ENCODE results near the gene GNB5. TPM values are rescaled to one million over a fixed set of nuclear protein-coding genes. Genes with fewer than 3 reads are reported as not detected.

The GNB5 gene
- total and polyA plus RNA-seq, 2 of the 13 experiments (the other 11 are each of a cell fraction or from before 2014, with no cell fraction given), result 13.7 to 14.4 TPM

DNA sequence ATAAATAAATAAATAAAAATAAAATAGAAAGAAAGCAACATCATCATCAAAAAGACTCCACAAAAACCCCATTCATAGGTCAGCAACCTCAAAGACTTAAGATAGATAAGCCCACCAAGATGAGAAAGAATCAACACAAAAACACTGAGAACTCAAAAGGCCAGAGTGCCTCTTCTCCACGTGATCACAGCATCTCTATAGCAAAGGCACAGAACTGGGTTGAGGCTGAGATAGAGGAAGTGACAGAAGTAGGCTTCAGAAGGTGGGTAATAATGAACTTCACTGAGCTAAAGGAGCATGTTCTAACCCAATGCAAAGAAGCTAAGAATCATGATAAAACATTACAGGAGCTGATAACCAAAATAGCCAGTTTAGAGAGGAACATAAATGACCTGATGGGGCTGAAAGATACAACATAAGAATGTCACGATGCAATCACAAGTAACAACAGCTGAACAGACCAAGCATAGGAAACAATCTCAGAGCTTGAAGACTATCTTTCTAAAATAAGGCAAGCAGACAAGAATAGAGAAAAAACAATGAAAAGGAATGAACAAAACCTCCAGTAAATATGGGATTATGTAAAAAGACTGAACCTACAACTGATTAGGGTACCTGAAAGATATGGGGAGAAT lies 26.4 kb downstream of the GNB5 start:
- Histone ChIP-seq H4K20me1 (ENCODE audit: insufficient read depth, low read length) (no peaks in the 10 kb centered on the region), H3K79me2 (ENCODE audit: insufficient read depth, low read length) (no peaks in the 10 kb centered on the region), H3K4me1 (ENCODE audit: insufficient read depth, low read length) (no peaks in the 10 kb centered on the region), H3K9me3 (ENCODE audit: low read length) (no peaks in the 10 kb centered on the region), H2AFZ (ENCODE audit: low read length) (no peak overlapping the region), H3K4me2 (ENCODE audit: low read depth, low read length) (no peak overlapping the region), H3K9ac (ENCODE audit: insufficient read depth, low read depth, low read length) (no peak overlapping the region), H3K27me3 (ENCODE audit: control insufficient read depth in 1 of 2, insufficient read depth in 2 of 2, low read length in 2 of 2) (no peaks in the 10 kb centered on the region), H3K4me3 (replicated peaks in 1 of 3; ENCODE audit: insufficient read depth in 1 of 3, low read depth in 2 of 3, low read length in 3 of 3) (no peak overlapping the region), H3K27ac (ENCODE audit: extremely low read length, insufficient read depth, low read length) (no peak overlapping the region), H3K36me3 (replicated peaks in 1 of 2; ENCODE audit: control insufficient read depth in 1 of 2, insufficient read depth in 2 of 2, low read length in 2 of 2) (peaks cover 0 to 13% of the 10 kb centered on the region in 2 experiments; a peak in 2 of 5 replicates)
- 90% methylated on average over 2 of the region's 2 CpGs for WGBS (ENCODE audit: low lambda C conversion rate)
- no peak for ATAC-seq
- BruUV-seq (replicated peaks), result no TSS peak
- TF ChIP-seq FOXJ3 (CRISPR knock-in tag; IDR thresholded peaks at IDR 0.05; ENCODE audit: borderline replicate concordance) (no peak), ARNTL (CRISPR knock-in tag; IDR thresholded peaks at IDR 0.05) (no peak), ZNF75D (CRISPR knock-in tag; IDR thresholded peaks at IDR 0.05; ENCODE audit: borderline replicate concordance) (no peak)
- TF ChIP-seq, protein P1, sequence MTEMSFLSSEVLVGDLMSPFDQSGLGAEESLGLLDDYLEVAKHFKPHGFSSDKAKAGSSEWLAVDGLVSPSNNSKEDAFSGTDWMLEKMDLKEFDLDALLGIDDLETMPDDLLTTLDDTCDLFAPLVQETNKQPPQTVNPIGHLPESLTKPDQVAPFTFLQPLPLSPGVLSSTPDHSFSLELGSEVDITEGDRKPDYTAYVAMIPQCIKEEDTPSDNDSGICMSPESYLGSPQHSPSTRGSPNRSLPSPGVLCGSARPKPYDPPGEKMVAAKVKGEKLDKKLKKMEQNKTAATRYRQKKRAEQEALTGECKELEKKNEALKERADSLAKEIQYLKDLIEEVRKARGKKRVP (CRISPR knock-in tag; IDR thresholded peaks at IDR 0.05), result peak in 1 of 2 experiments; percentile 86; a peak in 2 of 4 replicates
- no peak for FAIRE-seq
- DNase-seq (ENCODE audit: low spot score), result no peak
- ChIA-PET POLR2A (no interaction called here), CTCF (ENCODE audit: low intra/inter-chr PET ratio, low total read pairs) (no interaction called here)
- intact Hi-C loops (cut with micrococcal nuclease; ENCODE audit: unreplicated experiment) (no loop called here), in situ Hi-C loops (cut with HindIII; ENCODE audit: extremely low pct_ligation_motif_present, low pct_unique_long_range_greater_than_20kb) (no loop called here)

DNA sequence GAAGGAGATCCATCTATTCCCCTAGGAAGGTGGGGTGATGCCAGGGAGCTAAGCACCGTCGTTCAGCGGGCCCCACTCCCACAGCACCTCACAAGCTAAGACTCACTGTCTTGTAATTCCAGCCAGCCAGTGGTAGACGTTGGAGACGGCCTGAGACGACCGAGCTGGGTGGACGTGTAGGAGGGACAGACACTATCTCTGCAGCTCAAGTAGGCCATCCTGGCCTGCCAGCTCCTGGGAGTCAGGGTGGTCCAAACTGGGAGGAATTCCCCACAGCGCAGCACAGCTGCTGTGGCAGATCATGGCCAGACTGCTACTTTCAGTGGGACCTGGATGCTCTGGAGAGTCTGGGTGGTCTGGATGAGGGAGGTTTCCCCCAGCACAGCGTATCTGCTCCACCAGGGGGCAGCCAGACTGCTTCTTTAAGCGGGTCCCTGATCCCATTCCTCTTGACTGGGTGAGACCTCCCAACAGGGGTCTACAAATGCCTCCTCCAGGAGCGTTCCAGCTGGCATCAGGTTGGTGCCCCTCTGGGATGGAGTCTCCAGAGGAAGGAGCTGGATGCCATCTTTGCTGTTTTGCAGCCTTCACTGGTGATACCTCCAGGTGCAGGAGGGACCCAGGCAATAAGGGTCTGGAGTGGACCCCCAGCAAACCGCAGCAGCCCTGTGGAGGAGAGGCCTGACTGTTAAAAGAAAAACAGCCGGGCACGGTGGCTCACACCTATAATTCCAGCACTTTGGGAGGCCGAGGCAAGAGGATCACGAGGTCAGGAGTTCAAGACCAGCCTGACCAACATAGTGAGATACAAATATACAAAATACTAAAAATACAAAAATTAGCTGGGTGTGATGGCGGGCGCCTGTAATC lies 27.6 kb downstream of the GNB5 start:
- ATAC-seq (peak; percentile 83), DNase-seq (ENCODE audit: low spot score) (no peak), FAIRE-seq (no peak)
- Histone ChIP-seq H4K20me1 (ENCODE audit: insufficient read depth, low read length) (no peaks in the 10 kb centered on the region), H3K4me2 (ENCODE audit: low read depth, low read length) (no peak overlapping the region), H3K27ac (ENCODE audit: extremely low read length, insufficient read depth, low read length) (no peak overlapping the region), H3K27me3 (ENCODE audit: control insufficient read depth in 1 of 2, insufficient read depth in 2 of 2, low read length in 2 of 2) (no peaks in the 10 kb centered on the region), H3K9me3 (ENCODE audit: low read length) (no peaks in the 10 kb centered on the region), H3K36me3 (replicated peaks in 1 of 2; ENCODE audit: control insufficient read depth in 1 of 2, insufficient read depth in 2 of 2, low read length in 2 of 2) (peaks cover 0 to 13% of the 10 kb centered on the region in 2 experiments; a peak in 2 of 5 replicates), H2AFZ (ENCODE audit: low read length) (no peak overlapping the region), H3K4me3 (replicated peaks in 1 of 3; ENCODE audit: insufficient read depth in 1 of 3, low read depth in 2 of 3, low read length in 3 of 3) (no peak overlapping the region), H3K79me2 (ENCODE audit: insufficient read depth, low read length) (no peaks in the 10 kb centered on the region), H3K4me1 (ENCODE audit: insufficient read depth, low read length) (no peaks in the 10 kb centered on the region), H3K9ac (ENCODE audit: insufficient read depth, low read depth, low read length) (no peak overlapping the region)
- TF ChIP-seq POLR2A (IDR thresholded peaks at IDR 0.05; ENCODE audit: insufficient read depth in 1 of 2, low read depth in 2 of 2, low read length in 2 of 2) (no peak), STAG1 (CRISPR knock-in tag; IDR thresholded peaks at IDR 0.05) (peak; percentile 41)
- TF ChIP-seq, protein P2, sequence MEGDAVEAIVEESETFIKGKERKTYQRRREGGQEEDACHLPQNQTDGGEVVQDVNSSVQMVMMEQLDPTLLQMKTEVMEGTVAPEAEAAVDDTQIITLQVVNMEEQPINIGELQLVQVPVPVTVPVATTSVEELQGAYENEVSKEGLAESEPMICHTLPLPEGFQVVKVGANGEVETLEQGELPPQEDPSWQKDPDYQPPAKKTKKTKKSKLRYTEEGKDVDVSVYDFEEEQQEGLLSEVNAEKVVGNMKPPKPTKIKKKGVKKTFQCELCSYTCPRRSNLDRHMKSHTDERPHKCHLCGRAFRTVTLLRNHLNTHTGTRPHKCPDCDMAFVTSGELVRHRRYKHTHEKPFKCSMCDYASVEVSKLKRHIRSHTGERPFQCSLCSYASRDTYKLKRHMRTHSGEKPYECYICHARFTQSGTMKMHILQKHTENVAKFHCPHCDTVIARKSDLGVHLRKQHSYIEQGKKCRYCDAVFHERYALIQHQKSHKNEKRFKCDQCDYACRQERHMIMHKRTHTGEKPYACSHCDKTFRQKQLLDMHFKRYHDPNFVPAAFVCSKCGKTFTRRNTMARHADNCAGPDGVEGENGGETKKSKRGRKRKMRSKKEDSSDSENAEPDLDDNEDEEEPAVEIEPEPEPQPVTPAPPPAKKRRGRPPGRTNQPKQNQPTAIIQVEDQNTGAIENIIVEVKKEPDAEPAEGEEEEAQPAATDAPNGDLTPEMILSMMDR (CRISPR knock-in tag; IDR thresholded peaks at IDR 0.05), result peak; percentile 49
- TF ChIP-seq, protein P3, sequence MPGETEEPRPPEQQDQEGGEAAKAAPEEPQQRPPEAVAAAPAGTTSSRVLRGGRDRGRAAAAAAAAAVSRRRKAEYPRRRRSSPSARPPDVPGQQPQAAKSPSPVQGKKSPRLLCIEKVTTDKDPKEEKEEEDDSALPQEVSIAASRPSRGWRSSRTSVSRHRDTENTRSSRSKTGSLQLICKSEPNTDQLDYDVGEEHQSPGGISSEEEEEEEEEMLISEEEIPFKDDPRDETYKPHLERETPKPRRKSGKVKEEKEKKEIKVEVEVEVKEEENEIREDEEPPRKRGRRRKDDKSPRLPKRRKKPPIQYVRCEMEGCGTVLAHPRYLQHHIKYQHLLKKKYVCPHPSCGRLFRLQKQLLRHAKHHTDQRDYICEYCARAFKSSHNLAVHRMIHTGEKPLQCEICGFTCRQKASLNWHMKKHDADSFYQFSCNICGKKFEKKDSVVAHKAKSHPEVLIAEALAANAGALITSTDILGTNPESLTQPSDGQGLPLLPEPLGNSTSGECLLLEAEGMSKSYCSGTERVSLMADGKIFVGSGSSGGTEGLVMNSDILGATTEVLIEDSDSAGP (CRISPR knock-in tag; IDR thresholded peaks at IDR 0.05; ENCODE audit: borderline replicate concordance), result peak; percentile 28; the same call in 1 of the 2 replicates
- 96% methylated on average over 15 of the region's 19 CpGs for WGBS (ENCODE audit: low lambda C conversion rate)
- no TSS peak for BruUV-seq (replicated peaks)
- ChIA-PET POLR2A (no interaction called here), CTCF (ENCODE audit: low intra/inter-chr PET ratio, low total read pairs) (interaction anchor here (1.8 kb wide), 1 partner anchor 45 kb away, joined by 4 read pairs; no protein-coding TSS in a partner anchor)
- intact Hi-C loops (cut with micrococcal nuclease; ENCODE audit: unreplicated experiment) (loop anchor here (1.0 kb wide), 1 partner anchor 45 kb away; no protein-coding TSS in a partner anchor), in situ Hi-C loops (cut with HindIII; ENCODE audit: extremely low pct_ligation_motif_present, low pct_unique_long_range_greater_than_20kb) (no loop called here)

Data from HepG2 (cell line).